Renal cortex interstitium (tissue), 11 donors: ENCODE data around the gene FBXL15. TPM values are rescaled to one million over a fixed set of nuclear protein-coding genes. Genes with fewer than 3 reads are reported as not detected.

Experiments
- DNase-seq, 11 donors: peaks; one replicate each; pipeline ENCODE4 v3.0.0-alpha.2; 2013; ENCODE audit warnings: low read depth in 9 of 11, low spot score in 4 of 11; ENCODE audit errors: extremely low read depth in 1 of 11
- polyA plus RNA-seq, 3 donors: library from polyadenylated mRNA; unstranded; fragments of 120-200 nt; gene quantifications; one replicate each; pipeline ENCODE4 v1.2.1, GENCODE V29; 2013; ENCODE audit not compliant: insufficient read length in 3 of 3

The FBXL15 gene
- polyA plus RNA-seq, 3 donors: 4.9 to 12.5 (median 12.0) TPM

GRCh38 chr10:102421507-102421756 is 796 bp downstream of the FBXL15 start:
- no peak for DNase-seq

- no peak for DNase-seq
Observed at GRCh38 chr10:102421757-102422512, 1.3 kb downstream of the FBXL15 start.

GRCh38 chr10:102422545-102423129 is 2.0 kb downstream of the FBXL15 start:
- DNase-seq: no peak

GRCh38 chr10:102423372-102423968 is 2.8 kb downstream of the FBXL15 start:
- DNase-seq: no peak

- DNase-seq: no peak
Observed at GRCh38 chr10:102424145-102424544, 3.5 kb downstream of the FBXL15 start.

- no peak for DNase-seq
Observed at GRCh38 chr10:102424916-102425315, 4.3 kb downstream of the FBXL15 start.

- no peak for DNase-seq
Observed at GRCh38 chr10:102425444-102425843, 4.8 kb downstream of the FBXL15 start.

- DNase-seq: no peak
Observed at GRCh38 chr10:102426803-102427287, 6.2 kb downstream of the FBXL15 start.

GRCh38 chr10:102429468-102429867 is 8.8 kb downstream of the FBXL15 start:
- no peak for DNase-seq

GRCh38 chr10:102431452-102432124 is 11.0 kb downstream of the FBXL15 start:
- DNase-seq: no peak

- DNase-seq: peak; percentile 91 to 99 (median 97)
Observed at GRCh38 chr10:102432162-102432950, 11.7 kb downstream of the FBXL15 start, which contains the start of gene CUEDC2. TSS of gene CUEDC2 (minus strand) at chr10:102432574. CDS start at chr10:102425188, 7,386 bp downstream.

- no peak for DNase-seq
Observed at GRCh38 chr10:102433619-102434046, 13.0 kb downstream of the FBXL15 start.

- no peak for DNase-seq
Observed at GRCh38 chr10:102434394-102435132, 13.9 kb downstream of the FBXL15 start.

GRCh38 chr10:102435133-102435497 is 14.5 kb downstream of the FBXL15 start:
- no peak for DNase-seq

- no peak for DNase-seq
Observed at GRCh38 chr10:102435529-102436233, 15.0 kb downstream of the FBXL15 start.

GRCh38 chr10:102436312-102436711 is 15.7 kb downstream of the FBXL15 start:
- DNase-seq: no peak

- no peak for DNase-seq
Observed at GRCh38 chr10:102437515-102437914, 16.9 kb downstream of the FBXL15 start.

GRCh38 chr10:102438374-102438773 is 17.7 kb downstream of the FBXL15 start:
- no peak for DNase-seq
